Loucy (cell line): ENCODE results near the gene FAM89B.

ENCODE experiments used
- EZH2phosphoT487 ChIP-seq: fragments of 200-600 bp; IDR thresholded peaks from 2 replicates; pipeline ENCODE4 v1.6.1; 2018; ENCODE audit warnings: antibody characterized with exemption, mild to moderate bottlenecking, moderate library complexity, borderline replicate concordance
- TF ChIP-seq, protein P1 (sequence below): fragments of 200-600 bp; sonication (generic); conservative IDR thresholded peaks from 2 replicates; pipeline ENCODE4 v1.5.1; 2014; ENCODE audit warnings: mild to moderate bottlenecking, antibody characterized with exemption, low read length

DNA sequence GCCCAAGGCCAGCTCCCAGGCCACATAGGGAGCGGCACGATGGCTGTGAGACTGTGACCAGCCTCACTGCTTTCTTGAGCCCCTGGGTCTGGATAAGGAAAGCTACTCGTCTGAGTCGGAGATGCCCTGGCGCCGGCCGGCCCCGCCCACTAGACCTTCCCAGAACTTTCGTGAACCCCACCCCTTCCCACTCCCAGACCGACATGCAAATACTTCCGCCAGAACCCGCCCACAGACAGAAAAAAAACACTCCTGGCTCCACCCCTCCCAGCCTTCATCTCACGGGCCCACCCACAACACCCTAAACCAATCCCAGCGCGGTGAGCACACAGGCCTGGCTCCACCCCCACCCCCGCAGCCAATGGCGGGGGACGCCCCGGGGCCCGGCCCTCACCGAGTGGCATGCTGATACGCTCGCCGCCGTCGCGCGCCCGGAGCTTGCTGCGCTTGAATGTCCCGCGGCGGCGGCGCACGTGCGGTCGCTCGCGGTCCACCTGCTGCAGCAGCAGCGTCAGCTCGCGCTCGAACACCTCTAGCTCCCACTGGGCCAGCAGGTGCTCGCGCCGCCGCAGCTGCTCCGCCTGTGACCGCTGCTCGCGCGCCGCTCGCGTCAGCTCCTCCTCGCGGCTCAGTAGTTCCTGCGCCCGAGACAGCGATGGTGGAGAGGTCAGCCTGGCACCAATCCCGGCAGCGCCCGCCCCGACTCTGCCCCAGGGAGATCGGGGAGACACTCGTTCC is 34.7 kb downstream of the FAM89B start:
- TF ChIP-seq, protein P1, sequence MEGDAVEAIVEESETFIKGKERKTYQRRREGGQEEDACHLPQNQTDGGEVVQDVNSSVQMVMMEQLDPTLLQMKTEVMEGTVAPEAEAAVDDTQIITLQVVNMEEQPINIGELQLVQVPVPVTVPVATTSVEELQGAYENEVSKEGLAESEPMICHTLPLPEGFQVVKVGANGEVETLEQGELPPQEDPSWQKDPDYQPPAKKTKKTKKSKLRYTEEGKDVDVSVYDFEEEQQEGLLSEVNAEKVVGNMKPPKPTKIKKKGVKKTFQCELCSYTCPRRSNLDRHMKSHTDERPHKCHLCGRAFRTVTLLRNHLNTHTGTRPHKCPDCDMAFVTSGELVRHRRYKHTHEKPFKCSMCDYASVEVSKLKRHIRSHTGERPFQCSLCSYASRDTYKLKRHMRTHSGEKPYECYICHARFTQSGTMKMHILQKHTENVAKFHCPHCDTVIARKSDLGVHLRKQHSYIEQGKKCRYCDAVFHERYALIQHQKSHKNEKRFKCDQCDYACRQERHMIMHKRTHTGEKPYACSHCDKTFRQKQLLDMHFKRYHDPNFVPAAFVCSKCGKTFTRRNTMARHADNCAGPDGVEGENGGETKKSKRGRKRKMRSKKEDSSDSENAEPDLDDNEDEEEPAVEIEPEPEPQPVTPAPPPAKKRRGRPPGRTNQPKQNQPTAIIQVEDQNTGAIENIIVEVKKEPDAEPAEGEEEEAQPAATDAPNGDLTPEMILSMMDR = no peak
- no peak for TF ChIP-seq EZH2phosphoT487
